OCI-M2 (cell line): ENCODE results near the gene COX6B2.
"Not testable (repeated sequence)": the region's sequence is repeated elsewhere in the genome, so short reads cannot be mapped to it uniquely, and the experiment has no call there.

ENCODE experiments used
- DNase-seq: peaks from one replicate; lab custom pipeline; 2025; ENCODE audit not compliant: unreplicated experiment; lab: John Stamatoyannopoulos, UW

The COX6B2 gene

DNA sequence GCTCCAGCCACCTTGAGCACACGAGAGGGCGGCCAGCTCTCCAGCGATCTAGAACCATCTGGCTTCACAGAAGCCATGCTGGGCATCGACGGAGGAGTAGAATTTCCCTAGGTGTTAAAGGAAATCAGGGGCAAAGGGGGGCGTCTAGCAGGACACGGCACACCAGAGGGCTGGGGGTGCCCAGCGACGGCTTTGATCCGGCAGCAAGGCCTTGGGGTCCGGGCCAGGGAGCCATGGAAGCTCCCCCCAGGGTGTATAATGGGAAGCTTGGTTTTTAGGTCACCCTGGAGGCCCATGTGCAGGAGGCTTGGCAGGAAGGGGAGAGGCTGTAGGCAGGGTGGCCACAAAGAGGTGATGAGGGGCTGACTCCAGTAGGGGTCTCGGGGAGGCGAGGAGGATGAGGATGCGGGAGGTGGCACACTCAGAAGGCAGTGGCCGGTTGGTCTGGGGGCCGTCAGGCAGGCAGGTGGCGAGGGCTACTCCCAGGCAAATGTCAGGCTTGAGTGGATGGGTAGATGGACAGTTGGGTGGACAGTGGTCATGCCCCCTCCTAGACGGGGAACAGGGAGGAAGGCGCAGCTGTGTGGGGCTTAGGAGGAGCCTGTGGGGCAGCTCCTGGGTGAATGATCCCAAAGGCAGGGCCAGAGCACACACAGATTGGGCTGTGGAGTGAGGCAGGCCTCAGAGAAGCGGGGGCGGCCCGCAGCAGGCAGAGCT is 9.3 kb downstream of the COX6B2 start:
- no peak for DNase-seq

DNA sequence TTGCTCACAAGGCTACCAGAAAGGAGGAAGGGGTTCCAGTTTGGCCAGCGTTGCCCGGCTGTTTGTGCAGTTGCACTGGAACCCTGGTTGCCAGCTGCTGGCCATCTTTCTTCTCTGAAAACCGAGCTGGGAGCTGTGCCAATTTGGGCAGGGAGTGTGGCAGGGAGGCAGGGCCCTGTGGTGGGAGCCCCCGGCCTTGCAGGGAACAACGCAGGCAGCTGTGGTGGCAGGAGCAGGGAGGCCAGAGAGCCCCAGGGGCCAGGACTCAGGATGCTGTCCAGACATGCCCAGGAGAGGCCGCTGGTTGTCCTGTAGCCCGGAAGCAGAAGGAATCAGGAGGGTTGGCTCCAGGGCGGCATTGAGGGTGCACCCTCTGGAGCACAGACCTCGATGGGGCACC is 10.1 kb downstream of the COX6B2 start:
- DNase-seq, result no peak

DNA sequence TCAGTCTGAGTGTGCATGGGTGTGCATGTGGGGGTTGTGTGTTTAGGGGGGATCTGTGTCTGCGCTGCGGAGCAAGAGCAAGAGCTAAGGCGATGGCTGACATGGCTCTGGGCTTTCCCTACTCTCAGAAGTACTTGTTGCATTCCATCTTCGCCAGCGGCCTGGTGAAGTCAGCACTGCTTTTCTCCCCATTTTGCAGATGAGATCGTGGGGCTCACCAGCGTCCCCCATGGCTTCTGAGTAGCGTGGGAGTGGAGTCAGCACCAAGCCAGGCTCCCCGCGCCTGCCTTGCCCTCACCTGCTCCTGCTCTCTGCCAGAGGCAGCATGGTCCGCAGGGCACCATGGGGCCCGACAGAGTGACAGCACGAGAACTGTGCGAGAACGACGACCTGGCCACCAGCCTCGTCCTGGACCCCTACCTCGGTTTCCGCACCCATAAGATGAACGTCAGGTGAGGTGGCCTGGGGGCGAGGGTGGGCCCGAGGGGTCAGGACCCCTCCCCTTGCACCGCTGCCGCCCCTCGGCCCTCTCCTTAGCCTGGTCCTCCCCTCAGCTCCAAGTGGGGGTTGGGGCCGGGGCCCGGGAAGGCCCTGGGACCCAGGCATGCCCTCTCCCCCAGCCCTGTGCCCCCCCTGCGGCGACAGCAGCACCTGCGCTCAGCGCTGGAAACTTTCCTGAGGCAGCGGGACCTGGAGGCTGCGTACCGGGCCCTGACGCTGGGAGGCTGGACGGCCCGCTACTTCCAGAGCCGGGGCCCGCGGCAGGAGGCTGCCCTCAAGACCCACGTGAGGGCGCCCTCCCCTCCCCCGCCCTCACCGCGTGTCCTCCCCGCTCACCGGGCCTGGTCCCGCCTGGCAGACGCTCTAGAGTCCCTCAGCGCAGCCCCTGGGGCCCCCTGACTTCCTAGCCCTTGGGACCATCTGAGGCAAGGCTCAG is 12.7 kb downstream of the COX6B2 start:
- DNase-seq, result no peak

DNA sequence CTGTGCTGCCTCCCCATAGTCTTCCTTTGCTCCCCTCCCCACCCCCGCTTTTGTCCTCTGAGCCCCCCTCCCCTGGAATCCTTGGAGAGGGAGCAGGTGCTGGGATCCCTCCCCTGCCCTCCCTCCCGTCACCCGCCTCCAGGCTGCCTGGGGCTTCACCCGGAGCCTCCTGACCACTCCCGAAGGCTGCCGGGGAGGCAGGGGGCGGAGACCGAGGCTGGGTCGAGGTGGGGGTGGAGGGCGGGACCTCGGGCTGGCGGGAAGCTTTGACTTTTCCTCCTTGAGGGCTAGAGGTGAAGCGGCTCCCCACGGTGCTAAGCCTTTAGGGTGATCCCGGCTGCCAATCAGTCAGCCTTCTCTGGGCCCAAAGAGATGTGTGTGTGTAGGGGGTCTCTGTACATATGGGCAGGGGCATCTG is 13.3 kb downstream of the COX6B2 start:
- DNase-seq, result no peak

DNA sequence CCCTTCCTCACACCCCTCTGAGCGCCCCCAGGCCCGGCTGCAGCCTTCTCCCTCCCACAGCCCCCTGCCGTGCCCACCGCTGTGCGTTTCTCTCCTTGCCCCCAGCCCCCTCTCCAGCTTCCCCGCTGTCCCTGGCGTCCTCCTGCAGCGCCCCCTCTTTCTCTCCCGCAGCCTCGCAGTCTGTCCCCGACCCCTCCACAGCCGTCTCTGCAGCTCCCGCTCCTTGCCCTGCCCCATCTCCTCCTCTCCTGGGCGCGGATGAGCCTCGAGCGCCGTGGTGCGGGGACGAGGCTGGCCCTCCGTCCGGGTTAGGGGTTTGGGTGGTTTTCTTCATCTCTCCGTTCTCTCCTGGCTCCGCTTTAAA is 13.8 kb downstream of the COX6B2 start:
- DNase-seq, result no peak

DNA sequence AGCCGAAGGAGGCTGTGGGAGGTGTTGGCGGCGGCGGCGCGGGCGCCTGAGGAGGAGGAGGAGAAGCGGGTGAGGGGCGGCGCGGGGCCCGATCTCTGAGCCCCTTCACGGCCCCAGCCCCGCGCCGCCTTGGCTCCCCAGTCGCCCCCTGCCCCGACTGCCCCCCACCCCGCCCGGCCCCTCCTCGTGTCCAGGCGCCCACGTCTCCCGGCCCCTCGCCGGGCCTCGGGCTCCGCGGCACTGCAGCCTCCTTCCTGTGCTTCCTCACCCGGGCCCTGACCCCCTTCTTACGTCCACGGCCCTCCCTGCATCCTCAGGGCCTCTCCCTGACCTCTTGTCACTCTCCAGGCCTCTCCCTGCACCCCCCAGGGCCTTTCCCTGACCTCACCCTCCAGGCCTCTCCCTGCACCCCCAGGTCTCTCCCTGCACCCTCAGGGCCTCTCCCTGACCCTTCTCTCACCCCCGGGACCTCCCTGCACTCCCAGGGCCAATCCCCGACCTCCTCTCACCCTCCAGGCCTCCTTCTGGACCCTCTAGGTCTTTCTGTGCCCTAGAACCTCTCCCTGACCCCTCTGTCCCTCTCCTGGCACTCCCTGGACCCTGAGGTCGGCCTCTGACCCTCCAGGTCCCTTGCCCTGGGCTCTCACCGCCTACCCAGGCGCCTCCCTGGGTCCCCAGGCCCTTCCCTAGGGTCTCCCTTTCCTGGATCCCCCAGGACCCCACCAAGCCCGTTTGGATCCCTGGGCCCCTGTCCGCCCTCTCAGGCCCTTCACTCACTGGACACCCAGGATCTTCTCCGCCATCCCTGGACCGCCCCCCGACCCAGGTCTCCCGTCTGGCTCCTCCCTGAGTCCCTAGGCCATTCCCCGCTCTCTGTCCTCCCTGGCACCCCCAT is 14.4 kb downstream of the COX6B2 start:
- no peak for DNase-seq

DNA sequence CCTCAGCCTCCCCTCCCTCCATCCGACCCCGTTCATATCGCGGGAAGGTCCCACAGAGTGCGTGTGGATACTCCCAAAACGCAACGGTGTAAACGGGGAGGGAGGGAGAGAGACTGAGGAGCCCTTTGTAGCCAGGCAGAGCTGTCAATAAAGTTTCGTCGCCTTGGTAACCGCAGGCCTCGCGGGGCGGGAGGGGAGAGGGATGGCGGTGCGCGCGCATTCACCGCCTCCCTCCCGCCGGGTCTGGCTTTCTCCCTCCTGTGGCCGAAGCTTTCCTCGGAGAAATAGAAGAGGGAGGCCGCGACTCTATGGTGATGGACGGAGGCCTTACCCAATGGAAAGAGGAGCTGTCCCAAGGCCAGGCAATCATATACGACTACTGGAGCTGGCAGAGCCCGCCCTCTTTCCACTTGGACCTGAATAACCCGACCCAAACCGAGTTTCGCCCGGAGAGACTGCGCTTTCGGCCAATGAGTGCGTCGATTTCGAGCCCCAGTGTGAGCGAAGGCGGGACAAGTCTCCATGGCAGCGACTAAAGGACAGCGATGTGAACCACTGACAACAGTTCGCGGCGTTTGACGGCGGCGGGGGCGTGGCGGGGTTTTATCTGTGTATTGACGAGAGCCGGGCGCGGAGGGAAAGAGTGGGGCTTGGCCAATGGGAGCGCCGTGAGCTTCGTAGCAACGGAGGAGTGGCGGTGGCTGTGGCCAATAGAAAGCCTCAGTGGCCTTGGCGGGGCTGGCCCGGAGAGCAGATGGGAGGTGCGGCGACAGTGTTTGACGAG is 15.2 kb downstream of the COX6B2 start, which contains the start of gene KMT5C:
Gene KMT5C, plus strand, starts transcription at position 772 of the 784 bp plus-strand sequence. CDS start 2,061 bp downstream, outside the sequence.
- peak; percentile 99 for DNase-seq

DNA sequence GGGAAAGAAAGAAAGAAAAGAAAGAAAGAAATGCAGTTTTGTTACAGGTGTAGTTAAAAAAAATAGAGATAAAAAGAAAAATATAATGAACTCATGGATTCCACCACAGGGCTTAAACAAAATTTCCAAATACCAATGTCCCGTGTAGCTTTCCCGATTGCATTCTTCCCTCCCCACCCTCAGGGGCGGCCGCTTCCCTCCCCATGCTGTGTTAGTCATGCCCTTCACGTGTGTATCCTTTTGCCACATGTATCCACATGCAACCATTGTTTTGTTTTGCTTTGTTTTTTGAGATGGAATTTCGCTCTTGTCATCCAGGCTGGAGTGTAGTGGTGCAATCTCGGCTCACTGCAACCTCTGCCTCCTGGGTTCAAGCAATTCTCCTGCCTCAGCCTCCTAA is 18.4 kb downstream of the COX6B2 start:
- DNase-seq, result no peak

DNA sequence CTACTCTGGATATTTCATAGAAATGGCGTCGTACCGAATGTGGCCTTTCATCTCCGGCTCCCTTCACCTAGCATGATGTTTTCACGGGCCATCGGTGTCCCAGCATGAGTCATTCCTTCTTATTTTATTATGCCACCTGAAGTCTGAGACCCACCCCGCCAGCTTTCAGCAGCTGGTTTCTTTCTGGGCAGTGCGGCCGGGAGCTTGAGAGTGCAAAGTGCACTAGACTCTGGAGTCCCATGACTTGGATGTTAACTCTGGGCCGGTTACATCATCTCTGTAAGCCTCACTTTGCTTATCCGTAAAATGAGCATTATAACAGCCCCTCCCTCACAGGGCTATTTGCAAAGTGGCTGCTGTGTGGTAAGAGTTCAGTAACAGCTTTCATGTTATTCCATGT is 20.6 kb downstream of the COX6B2 start:
- no peak for DNase-seq

DNA sequence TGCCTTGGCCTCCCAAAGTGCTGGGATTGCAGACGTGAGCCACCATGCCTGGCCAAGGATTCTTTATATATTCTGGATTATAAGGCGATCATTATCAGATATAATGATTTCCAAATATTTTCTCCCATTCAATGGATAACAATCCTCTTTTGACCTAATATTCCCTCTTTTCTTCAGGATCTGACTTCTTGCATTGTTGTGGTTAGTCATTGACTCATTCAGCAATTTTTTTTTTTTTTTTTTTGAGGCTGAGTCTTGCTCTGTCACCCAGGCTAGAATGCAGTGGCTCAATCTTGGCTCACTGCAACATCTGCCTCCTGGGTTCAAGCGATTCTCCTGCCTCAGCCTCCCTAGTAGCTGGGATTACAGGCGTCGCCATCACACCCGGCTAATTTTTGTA is 24.7 kb downstream of the COX6B2 start:
- not testable (repeated sequence) for DNase-seq

DNA sequence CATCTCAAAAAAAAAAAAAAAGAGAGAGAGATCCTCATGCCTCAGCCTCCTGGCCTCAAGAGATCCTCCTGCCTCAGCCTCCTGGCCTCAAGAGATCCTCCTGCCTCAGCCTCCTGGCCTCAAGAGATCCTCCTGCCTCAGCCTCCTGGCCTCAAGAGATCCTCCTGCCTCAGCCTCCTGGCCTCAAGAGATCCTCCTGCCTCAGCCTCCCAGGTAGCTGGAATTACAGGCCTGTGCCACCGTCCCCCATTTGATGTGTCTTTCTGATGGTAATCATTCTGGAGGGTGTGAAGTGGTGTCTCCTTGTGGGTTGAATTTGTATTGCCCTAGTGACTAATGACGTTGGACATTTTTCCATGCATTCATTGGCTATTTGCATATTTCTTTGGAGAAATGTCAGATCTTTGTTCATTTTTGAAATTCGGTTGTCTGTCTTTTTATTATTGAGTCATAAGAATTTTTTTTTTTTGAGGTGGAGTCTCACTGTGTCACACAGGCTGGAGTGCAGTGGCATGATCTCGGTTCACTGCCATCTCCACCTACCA is 25.7 kb downstream of the COX6B2 start:
- not testable (repeated sequence) for DNase-seq

DNA sequence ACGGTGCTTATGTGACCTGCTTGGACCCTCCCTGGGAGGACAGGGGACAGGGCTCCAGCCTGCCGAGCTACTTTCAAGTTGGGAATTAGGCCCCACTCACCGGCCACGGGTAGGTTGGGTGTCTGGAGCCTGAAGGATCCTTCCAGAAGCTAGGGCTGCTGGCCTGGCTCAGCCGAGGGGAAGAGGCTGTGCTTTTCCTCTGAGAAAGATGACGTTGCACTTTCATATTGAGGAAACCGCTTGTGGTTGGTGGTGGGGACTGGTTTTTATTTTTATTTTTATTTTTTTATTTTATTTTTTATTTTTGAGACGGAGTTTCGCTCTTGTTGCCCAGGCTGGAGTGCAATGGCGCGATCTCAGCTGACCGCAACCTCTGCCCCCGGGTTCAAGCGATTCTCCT is 29.3 kb downstream of the COX6B2 start, which contains the start of gene TMEM150B:
Gene TMEM150B, minus strand, starts transcription at position 170 of the 400 bp plus-strand sequence. CDS start 4,305 bp downstream, outside the sequence.
- no peak for DNase-seq

DNA sequence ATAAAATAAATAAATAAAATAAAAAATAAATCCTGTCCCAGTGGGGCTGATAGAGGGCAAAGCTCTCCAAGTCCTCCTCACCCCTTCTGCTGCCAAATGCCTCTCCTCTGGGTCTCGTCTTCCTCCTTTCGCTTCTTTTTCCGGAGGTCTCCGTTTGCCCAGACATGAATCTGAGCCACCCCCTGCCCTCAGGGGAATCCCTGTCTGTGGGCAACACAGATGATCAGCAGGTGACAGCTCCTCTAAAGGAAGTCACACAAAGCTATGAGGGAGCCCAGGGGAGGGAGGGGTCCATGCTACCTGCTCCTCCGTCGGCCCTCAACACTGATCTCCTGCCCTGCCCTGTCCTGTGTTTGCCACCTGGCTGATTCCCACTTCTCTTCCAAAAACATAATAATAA is 29.9 kb downstream of the COX6B2 start:
- DNase-seq, result no peak

DNA sequence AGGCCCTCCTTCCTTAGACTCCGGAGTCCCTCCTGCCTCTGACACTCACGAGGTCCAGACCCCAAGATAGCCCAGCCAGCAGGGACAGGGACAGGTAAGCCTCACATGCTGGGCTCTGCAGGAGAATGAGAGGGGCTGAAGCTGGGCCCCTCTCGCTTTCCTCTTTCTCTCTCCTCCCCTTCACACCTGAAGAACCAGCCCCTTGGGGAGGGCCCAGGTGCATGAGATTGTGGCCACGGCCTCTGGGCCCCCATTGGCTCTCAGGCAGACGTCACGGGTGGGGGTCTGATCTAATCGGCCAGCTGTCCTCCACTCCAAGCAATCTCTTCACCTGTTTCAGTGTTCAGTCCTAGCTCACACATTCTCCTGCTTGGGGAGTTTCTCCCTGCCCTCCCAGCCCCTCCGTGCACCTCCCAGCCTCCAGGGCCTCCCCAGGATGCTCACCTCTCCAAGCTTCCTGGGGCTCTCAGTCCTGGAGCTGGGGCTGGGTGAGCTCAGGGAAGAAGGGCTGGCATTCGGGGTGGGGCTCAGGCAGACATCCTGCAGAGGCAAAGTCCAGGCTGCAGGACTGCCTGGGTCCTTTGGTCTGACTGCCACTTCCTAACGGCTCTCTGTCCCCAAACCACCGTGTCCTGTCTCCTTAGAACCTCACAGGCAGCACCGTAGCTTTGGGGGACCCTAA is 32.2 kb downstream of the COX6B2 start:
- no peak for DNase-seq

DNA sequence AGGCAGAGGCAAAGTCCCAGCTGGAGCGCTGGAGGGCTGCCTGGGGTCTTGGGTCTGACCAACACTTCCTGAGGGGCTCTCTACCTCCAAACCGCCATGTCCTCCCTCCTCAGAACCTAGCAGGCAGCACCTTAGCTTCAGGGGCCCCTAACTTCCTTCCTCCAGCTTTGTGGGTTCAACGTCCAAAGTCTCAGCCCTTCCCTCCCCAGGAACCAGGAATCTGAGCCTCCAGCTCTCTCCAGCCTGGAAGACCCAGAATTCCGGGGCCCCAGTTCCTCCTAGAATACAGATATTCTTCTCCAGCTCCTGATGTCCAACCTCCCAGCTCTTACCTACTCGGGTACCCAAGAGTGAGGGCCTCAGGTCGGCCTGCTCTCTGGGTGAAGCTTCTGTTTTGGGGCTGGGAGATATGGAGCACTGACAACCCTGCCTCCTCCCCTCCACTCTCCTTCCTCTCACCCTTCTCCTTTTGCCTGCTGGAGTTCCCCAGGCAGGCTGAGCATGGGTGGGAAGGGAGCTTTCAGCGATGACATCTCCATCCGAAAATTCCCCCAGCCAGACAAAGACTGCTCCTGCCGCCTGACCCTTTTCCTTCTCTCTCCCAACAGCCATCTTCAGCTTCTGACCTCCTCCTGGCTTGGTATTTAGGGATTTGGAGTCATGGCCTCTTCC is 32.9 kb downstream of the COX6B2 start:
- DNase-seq, result no peak

DNA sequence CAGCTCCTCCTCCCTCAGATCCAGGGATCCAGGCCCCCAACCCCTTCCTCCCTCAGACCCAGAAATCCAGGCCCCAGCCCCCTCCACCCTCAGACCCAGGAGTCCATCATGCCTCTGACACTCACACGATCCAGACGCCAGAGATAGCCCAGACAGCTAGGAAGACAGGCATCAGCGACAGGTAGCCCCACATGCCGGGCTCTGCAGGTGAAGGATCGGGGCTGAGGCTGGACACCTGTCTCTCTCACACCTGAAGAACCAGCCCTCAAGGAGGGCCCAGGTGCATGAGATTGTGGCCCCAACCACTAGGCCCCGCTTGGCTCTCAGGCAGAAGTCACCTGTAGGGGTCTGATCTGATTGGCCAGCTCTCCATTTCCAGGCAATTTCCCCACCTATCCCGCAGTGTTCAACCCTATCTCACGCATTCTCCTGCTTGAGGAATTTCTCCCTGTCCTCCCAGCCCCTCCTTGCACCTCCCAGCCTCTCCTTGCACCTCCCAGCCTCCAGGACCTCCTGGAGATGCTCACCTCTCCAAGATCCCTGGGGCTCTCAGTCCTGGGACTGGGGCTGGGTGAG is 33.6 kb downstream of the COX6B2 start:
- DNase-seq, result no peak

DNA sequence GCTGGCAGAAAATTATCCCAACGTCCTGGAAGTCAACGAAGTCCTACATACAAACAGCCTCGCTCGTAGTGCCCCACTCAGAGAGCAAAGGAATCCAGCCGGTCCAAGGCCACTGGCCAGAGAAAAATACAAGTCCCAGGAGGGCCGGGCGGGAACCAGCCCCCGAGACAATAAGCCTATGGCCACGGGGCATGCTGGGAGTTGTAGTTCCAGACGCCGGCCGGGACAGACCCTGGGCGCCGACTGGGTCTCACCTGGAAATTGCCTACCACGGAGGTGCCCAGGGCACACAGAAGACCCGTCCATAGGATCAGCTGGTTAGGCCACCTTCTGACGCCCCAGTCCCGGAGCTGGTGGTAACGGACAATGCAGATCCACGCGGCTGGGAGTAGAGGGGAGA is 34.7 kb downstream of the COX6B2 start:
- DNase-seq, result no peak

DNA sequence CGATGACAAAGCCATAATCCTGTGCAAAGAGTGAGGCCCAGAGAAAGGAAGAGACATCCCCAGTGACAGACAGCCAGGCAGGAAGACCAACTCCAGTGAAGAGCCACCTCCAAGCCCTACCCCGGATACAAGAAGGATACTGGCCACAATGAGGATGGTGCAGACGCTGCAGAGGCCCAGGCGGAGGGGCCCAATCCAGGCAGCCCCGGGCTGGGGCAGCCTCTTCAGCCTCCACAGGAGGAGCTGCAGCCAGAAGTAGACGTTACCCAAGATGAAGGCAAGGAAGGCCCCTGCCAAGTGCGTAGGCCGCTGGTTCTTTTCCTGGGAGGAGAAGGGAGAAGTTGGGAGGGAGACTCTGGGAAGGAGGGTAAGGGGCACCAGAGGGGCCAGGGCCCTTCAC is 37.9 kb downstream of the COX6B2 start:
- no peak for DNase-seq
